ENCODE data around the gene MASP1. TPM values are rescaled to one million over a fixed set of nuclear protein-coding genes. Genes with fewer than 3 reads are reported as not detected.

MASP1 gene
- polyA plus RNA-seq, 3 donors: 9.7 to 10.4 (median 9.9) TPM

- no peak for DNase-seq (ENCODE audit: extremely low read depth in 1 of 11, low read depth in 9 of 11, low spot score in 4 of 11)
Observed at GRCh38 chr3:187296911-187297310, 5.4 kb upstream of the MASP1 start.

GRCh38 chr3:187296058-187296457 is 4.5 kb upstream of the MASP1 start:
- DNase-seq (ENCODE audit: extremely low read depth in 1 of 11, low read depth in 9 of 11, low spot score in 4 of 11): no peak

- no peak for DNase-seq (ENCODE audit: extremely low read depth in 1 of 11, low read depth in 9 of 11, low spot score in 4 of 11)
Observed at GRCh38 chr3:187295316-187296034, 3.9 kb upstream of the MASP1 start.

GRCh38 chr3:187293516-187294430 is 2.2 kb upstream of the MASP1 start:
- no peak for DNase-seq (ENCODE audit: extremely low read depth in 1 of 11, low read depth in 9 of 11, low spot score in 4 of 11)

- DNase-seq (ENCODE audit: extremely low read depth in 1 of 11, low read depth in 9 of 11, low spot score in 4 of 11): no peak
Observed at GRCh38 chr3:187292631-187293515, 1.3 kb upstream of the MASP1 start.

- no peak for DNase-seq (ENCODE audit: extremely low read depth in 1 of 11, low read depth in 9 of 11, low spot score in 4 of 11)
Observed at GRCh38 chr3:187292181-187292580, 644 bp upstream of the MASP1 start.

GRCh38 chr3:187291001-187291511 is 481 bp downstream of the MASP1 start:
- DNase-seq (ENCODE audit: extremely low read depth in 1 of 11, low read depth in 9 of 11, low spot score in 4 of 11): no peak

GRCh38 chr3:187290503-187290902 is 1.0 kb downstream of the MASP1 start:
- no peak for DNase-seq (ENCODE audit: extremely low read depth in 1 of 11, low read depth in 9 of 11, low spot score in 4 of 11)

GRCh38 chr3:187288855-187289605 is 2.5 kb downstream of the MASP1 start:
- no peak for DNase-seq (ENCODE audit: extremely low read depth in 1 of 11, low read depth in 9 of 11, low spot score in 4 of 11)

- no peak for DNase-seq (ENCODE audit: extremely low read depth in 1 of 11, low read depth in 9 of 11, low spot score in 4 of 11)
Observed at GRCh38 chr3:187288131-187288854, 3.2 kb downstream of the MASP1 start.

- no peak for DNase-seq (ENCODE audit: extremely low read depth in 1 of 11, low read depth in 9 of 11, low spot score in 4 of 11)
Observed at GRCh38 chr3:187287256-187287655, 4.3 kb downstream of the MASP1 start.

- DNase-seq (ENCODE audit: extremely low read depth in 1 of 11, low read depth in 9 of 11, low spot score in 4 of 11): no peak
Observed at GRCh38 chr3:187286467-187287059, 5.0 kb downstream of the MASP1 start.

GRCh38 chr3:187281191-187281714 is 10.3 kb downstream of the MASP1 start:
- DNase-seq (ENCODE audit: extremely low read depth in 1 of 11, low read depth in 9 of 11, low spot score in 4 of 11): no peak

GRCh38 chr3:187280644-187281043 is 10.9 kb downstream of the MASP1 start:
- no peak for DNase-seq (ENCODE audit: extremely low read depth in 1 of 11, low read depth in 9 of 11, low spot score in 4 of 11)

- no peak for DNase-seq (ENCODE audit: extremely low read depth in 1 of 11, low read depth in 9 of 11, low spot score in 4 of 11)
Observed at GRCh38 chr3:187277129-187277462, 14.4 kb downstream of the MASP1 start.

- DNase-seq (ENCODE audit: extremely low read depth in 1 of 11, low read depth in 9 of 11, low spot score in 4 of 11): no peak
Observed at GRCh38 chr3:187276397-187277128, 15.0 kb downstream of the MASP1 start.

GRCh38 chr3:187274977-187275338 is 16.6 kb downstream of the MASP1 start:
- DNase-seq (ENCODE audit: extremely low read depth in 1 of 11, low read depth in 9 of 11, low spot score in 4 of 11): no peak
